Immature natural killer cell (primary cell): ENCODE measurements around the gene CD200R1L. TPM values are rescaled to one million over a fixed set of nuclear protein-coding genes. Genes with fewer than 3 reads are reported as not detected.

ENCODE experiments used
- DNase-seq, 3 donors: peaks; one replicate each; pipeline ENCODE4 v3.0.0; 2022; ENCODE audit warnings: mixed read lengths in 1 of 3
- H3K27ac Mint-ChIP-seq, 6 donors: one replicate each; pipeline ENCODE4 v1.8.0; 2020; ENCODE audit warnings: mixed read lengths in 6 of 6, mild to moderate bottlenecking in 5 of 6, inconsistent platforms in 4 of 6, moderate library complexity in 3 of 6
- H3K27me3 Mint-ChIP-seq, 3 donors: one replicate each; pipeline ENCODE4 v1.8.0; 2020 to 2021; ENCODE audit warnings: low read depth in 3 of 3, mild to moderate bottlenecking in 3 of 3, mixed read lengths in 3 of 3, moderate library complexity in 3 of 3, inconsistent platforms in 1 of 3
- H3K36me3 Mint-ChIP-seq, 3 donors: one replicate each; pipeline ENCODE4 v1.8.0; 2020; ENCODE audit warnings: mixed read lengths in 3 of 3, inconsistent platforms in 2 of 3, mild to moderate bottlenecking in 2 of 3
- H3K4me1 Mint-ChIP-seq, 2 donors: one replicate each; pipeline ENCODE4 v1.8.0; 2020; ENCODE audit warnings: inconsistent platforms in 2 of 2, mild to moderate bottlenecking in 2 of 2, mixed read lengths in 2 of 2, moderate library complexity in 1 of 2
- H3K4me3 Mint-ChIP-seq, 5 donors: one replicate each; pipeline ENCODE4 v1.8.0; 2020; ENCODE audit warnings: mild to moderate bottlenecking in 5 of 5, mixed read lengths in 5 of 5, inconsistent platforms in 3 of 5, moderate library complexity in 3 of 5
- H3K9me3 Mint-ChIP-seq, 6 donors: one replicate each; pipeline ENCODE4 v1.8.0; 2020; ENCODE audit warnings: mild to moderate bottlenecking in 6 of 6, mixed read lengths in 6 of 6, inconsistent platforms in 4 of 6, moderate library complexity in 3 of 6
- polyA plus RNA-seq, 3 donors: library from polyadenylated mRNA; unstranded; fragments of 300-500 nt; fragmentation: Illumina TruSeq; gene quantifications; one replicate each; pipeline ENCODE4 v1.2.3, GENCODE V29; 2021

The CD200R1L gene
- polyA plus RNA-seq, 3 donors from 2014 or later: not detected

DNA sequence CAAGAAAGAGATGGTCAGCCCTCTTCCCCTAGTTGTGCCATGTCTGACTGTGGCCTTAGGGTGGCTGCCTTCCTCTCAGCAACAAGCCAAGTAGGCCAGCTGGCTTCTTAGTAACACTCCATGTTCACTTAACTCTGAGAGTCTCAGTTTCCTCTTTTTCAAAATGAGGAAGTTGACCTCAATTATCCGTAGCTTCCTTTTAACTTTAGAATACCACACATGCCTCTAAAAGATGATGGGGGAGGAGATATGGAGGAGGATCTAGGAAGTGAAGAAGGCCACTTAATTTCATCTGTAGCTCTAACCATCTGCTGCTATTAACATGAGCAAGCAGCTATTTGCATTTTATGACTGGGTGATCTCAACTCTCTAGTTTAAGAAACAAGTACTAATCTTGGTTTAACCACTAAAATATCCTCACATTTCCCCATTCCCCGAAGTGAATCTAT lies 32.9 kb downstream of the CD200R1L start:
- peaks cover 0 to 1% (median 0%) of the 10 kb centered on the region in 3 donors for H3K27me3 Mint-ChIP-seq
- no peak for DNase-seq
- H3K27ac Mint-ChIP-seq: no peak overlapping the region
- peaks cover 7 to 21% of the 10 kb centered on the region in 2 donors for H3K4me1 Mint-ChIP-seq
- no peak overlapping the region for H3K4me3 Mint-ChIP-seq
- H3K36me3 Mint-ChIP-seq: no peaks in the 10 kb centered on the region
- peaks cover 0 to 2% (median 0%) of the 10 kb centered on the region in 6 donors for H3K9me3 Mint-ChIP-seq

DNA sequence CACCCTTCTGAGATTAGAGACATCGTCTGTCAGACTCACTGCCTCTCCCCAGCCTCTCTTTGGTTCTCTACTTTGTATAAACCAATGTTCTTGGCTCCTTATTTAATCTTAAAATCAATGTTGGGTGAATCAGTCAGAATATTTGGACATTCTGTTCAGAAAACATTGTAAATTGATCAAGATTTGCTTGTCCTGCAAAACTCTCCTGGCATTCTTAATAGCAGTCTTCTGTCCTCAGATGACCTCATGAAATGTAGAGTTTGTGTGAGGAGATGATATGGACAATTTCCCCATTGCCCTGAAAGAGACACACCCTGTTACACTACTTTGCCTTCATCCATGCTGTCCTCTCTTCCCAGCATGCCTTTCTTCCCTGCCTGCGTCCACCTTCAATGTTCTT lies 33.6 kb downstream of the CD200R1L start:
- no peaks in the 10 kb centered on the region for H3K36me3 Mint-ChIP-seq
- peaks cover 0 to 1% (median 0%) of the 10 kb centered on the region in 3 donors for H3K27me3 Mint-ChIP-seq
- no peak overlapping the region for H3K4me3 Mint-ChIP-seq
- DNase-seq: no peak
- H3K9me3 Mint-ChIP-seq: peaks cover 0 to 2% (median 0%) of the 10 kb centered on the region in 6 donors
- H3K4me1 Mint-ChIP-seq: peaks cover 7 to 21% of the 10 kb centered on the region in 2 donors
- H3K27ac Mint-ChIP-seq: no peak overlapping the region

DNA sequence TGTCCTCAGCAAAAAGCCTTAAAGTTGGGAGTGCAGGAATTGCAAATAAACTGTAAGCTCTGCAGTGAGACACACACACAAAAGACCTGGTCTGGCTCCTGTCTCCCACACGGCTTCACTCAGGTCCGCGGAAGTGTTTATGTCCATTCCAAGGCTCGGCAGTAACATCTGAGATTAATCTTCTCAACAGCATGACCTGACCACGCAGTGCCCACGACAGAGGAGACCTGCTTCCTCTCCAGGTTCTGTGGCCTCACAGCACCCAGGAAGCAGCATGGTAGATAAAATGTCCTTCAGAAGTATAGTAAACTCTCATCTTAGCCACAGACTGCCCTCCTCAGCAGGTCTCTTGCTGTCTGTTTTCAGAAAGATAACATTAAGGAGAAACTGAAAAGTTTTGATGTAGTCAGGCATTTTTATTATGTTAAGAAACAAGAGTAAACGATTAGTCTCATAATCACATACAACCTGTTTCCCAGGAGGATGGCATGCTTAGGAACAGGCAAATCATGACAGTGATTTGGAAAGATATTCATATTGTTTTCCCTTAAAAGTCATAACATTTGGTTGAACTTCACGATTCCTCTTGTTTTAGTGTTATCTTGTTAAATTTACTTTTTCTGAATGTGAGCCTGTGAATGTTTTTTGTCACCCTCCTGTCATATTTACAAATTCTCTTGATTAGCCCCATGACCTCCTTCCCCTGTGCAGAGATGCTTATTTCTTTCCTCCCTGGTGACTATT lies 34.6 kb downstream of the CD200R1L start:
- peak overlapping the region in 2 of 6 donors; percentile 22 to 23 for H3K27ac Mint-ChIP-seq
- H3K4me1 Mint-ChIP-seq: peaks cover 7 to 27% of the 10 kb centered on the region in 2 donors
- no peaks in the 10 kb centered on the region for H3K36me3 Mint-ChIP-seq
- peaks cover 0 to 1% (median 0%) of the 10 kb centered on the region in 3 donors for H3K27me3 Mint-ChIP-seq
- H3K4me3 Mint-ChIP-seq: no peak overlapping the region
- H3K9me3 Mint-ChIP-seq: peaks cover 0 to 2% (median 0%) of the 10 kb centered on the region in 6 donors
- DNase-seq: peak in 1 of 3 donors; percentile 12

- no peak for DNase-seq
- Mint-ChIP-seq H3K27ac (no peak overlapping the region), H3K36me3 (no peaks in the 10 kb centered on the region), H3K9me3 (peaks cover 0 to 2% (median 0%) of the 10 kb centered on the region in 6 donors), H3K4me1 (peaks cover 7 to 27% of the 10 kb centered on the region in 2 donors), H3K27me3 (peaks cover 0 to 1% (median 0%) of the 10 kb centered on the region in 3 donors), H3K4me3 (no peak overlapping the region)
Measured at GRCh38 chr3:112811131-112811884, 35.4 kb downstream of the CD200R1L start.

DNA sequence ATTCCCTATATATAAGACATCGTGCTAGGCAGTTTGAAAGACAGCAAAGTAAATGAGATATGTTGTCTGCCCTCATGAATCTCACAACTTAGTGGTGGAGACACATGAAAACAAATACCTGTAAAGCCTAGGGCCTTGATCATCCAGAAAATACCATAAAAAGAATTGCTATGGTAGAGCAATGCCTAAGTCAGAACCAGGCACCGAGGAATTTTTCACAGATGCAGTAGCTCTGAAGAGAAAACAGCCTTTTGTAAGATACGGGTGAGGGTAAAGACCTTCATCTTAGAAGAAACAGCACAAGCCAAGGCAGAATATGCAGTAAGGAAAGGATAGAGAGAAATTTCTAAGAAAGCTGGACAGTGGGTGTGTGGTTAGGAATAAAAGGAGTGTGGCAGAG lies 36.1 kb downstream of the CD200R1L start:
- DNase-seq: no peak
- Mint-ChIP-seq H3K36me3 (no peaks in the 10 kb centered on the region), H3K4me1 (peaks cover 7 to 27% of the 10 kb centered on the region in 2 donors), H3K4me3 (no peak overlapping the region), H3K27me3 (peaks cover 0 to 1% (median 0%) of the 10 kb centered on the region in 3 donors), H3K27ac (no peak overlapping the region), H3K9me3 (peaks cover 0 to 2% (median 0%) of the 10 kb centered on the region in 6 donors)

DNA sequence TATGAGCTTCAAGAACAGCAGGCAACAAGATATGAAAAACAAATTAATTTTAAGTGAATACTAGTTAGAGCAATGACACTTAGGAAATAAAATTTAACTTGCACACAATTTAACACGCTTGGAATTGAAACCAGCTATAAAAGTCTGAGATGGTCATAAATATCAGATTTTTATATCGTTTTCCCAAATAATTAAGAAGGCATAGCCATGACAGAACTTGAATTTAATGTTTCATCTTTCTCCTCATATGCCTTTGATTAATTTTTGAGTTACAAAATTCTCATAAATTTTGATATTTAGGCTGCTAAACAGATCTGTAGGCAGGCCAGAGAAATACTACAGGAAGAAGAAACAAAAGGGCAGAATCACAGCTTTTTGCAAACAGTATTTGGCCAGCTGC lies 38.5 kb downstream of the CD200R1L start:
- no peak overlapping the region for H3K27ac Mint-ChIP-seq
- no peaks in the 10 kb centered on the region for H3K36me3 Mint-ChIP-seq
- H3K4me3 Mint-ChIP-seq: no peak overlapping the region
- peaks cover 0 to 4% (median 0%) of the 10 kb centered on the region in 3 donors for H3K27me3 Mint-ChIP-seq
- peaks cover 7 to 21% of the 10 kb centered on the region in 2 donors for H3K4me1 Mint-ChIP-seq
- H3K9me3 Mint-ChIP-seq: peaks cover 0 to 2% (median 0%) of the 10 kb centered on the region in 6 donors
- DNase-seq: no peak

- Mint-ChIP-seq H3K27ac (no peak overlapping the region), H3K9me3 (peaks cover 0 to 2% (median 0%) of the 10 kb centered on the region in 6 donors), H3K27me3 (peaks cover 0 to 4% (median 0%) of the 10 kb centered on the region in 3 donors), H3K4me3 (no peak overlapping the region), H3K4me1 (peaks cover 7 to 25% of the 10 kb centered on the region in 2 donors), H3K36me3 (no peaks in the 10 kb centered on the region)
- no peak for DNase-seq
Measured at GRCh38 chr3:112807685-112808084, 39.0 kb downstream of the CD200R1L start.

GRCh38 chr3:112806903-112807302 lies 39.8 kb downstream of the CD200R1L start:
- Mint-ChIP-seq H3K9me3 (peaks cover 0 to 2% (median 0%) of the 10 kb centered on the region in 6 donors), H3K36me3 (no peaks in the 10 kb centered on the region), H3K4me1 (peaks cover 7 to 25% of the 10 kb centered on the region in 2 donors), H3K27me3 (peaks cover 0 to 4% (median 0%) of the 10 kb centered on the region in 3 donors), H3K4me3 (no peak overlapping the region), H3K27ac (no peak overlapping the region)
- no peak for DNase-seq

DNA sequence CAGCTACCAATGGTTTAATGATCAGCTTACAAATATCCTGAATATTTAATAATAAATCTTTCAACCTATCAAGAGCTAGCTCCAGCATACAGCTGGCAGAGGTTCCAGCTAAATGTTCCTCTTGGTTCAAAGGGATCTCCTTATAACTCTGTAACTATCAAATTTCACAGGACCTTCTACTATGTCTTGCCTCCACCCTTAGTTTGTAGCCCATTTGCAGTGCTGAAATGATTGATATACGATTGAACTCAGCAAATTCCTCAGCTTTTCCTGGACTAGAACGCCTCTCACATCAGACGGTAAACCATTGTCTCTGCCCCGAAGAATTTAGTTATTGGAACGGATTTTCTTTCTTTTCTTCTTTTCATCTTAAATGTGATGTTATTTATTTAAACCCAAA lies 41.5 kb downstream of the CD200R1L start:
- Mint-ChIP-seq H3K36me3 (no peaks in the 10 kb centered on the region), H3K27me3 (peaks cover 0 to 4% (median 0%) of the 10 kb centered on the region in 3 donors), H3K27ac (no peak overlapping the region), H3K9me3 (no peaks in the 10 kb centered on the region), H3K4me3 (no peak overlapping the region), H3K4me1 (peaks cover 7 to 27% of the 10 kb centered on the region in 2 donors)
- no peak for DNase-seq

- Mint-ChIP-seq H3K27me3 (peaks cover 0 to 2% (median 0%) of the 10 kb centered on the region in 3 donors), H3K4me3 (no peak overlapping the region), H3K9me3 (no peaks in the 10 kb centered on the region), H3K36me3 (no peaks in the 10 kb centered on the region), H3K27ac (no peak overlapping the region), H3K4me1 (peaks cover 7 to 27% of the 10 kb centered on the region in 2 donors)
- no peak for DNase-seq
Measured at GRCh38 chr3:112804021-112804420, 42.6 kb downstream of the CD200R1L start.

DNA sequence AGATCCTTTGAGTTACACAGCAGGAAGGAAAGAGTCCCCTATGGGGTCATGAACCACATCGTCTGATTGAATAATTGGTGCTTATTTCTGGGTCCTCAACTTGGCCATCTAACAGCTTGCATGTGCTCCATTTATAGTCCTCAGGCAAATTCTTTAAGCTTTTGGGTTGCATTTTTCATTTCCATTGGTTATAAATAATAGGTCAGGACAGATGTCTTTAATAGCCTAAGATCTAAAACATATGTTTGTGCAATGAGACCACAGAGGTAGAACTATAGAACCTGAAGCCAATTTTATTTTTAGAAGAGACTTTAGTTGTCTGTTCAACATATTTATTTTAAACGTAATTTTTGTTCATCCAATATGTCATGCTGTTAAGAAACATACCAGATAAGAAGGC lies 43.2 kb downstream of the CD200R1L start:
- no peak overlapping the region for H3K4me3 Mint-ChIP-seq

DNA sequence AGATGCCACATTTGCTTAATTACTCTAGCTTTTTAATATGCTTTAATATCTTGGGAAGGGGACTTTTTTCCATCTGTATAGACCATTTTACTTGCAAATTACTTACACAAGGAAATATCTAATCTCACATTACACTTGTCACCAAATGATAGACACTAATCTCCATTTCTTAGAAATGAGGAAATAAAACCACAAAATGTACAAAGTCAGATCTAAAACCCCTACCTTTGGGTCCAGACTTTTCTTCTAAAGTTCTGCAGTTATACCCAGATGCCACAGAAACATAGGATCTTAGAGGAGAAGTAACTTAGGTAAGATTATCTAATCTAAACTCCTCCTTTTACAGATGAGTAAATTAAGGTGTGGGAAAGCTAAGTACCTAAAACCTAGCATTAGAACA lies 44.3 kb downstream of the CD200R1L start:
- no peak overlapping the region for H3K27ac Mint-ChIP-seq

More for the DNA sequence above, 43.2 kb downstream of the CD200R1L start:
- DNase-seq: no peak
- H3K36me3 Mint-ChIP-seq: no peaks in the 10 kb centered on the region
- peaks cover 0 to 2% (median 0%) of the 10 kb centered on the region in 3 donors for H3K27me3 Mint-ChIP-seq
- no peak overlapping the region for H3K27ac Mint-ChIP-seq
- peaks cover 7 to 27% of the 10 kb centered on the region in 2 donors for H3K4me1 Mint-ChIP-seq
- H3K9me3 Mint-ChIP-seq: no peaks in the 10 kb centered on the region

DNA sequence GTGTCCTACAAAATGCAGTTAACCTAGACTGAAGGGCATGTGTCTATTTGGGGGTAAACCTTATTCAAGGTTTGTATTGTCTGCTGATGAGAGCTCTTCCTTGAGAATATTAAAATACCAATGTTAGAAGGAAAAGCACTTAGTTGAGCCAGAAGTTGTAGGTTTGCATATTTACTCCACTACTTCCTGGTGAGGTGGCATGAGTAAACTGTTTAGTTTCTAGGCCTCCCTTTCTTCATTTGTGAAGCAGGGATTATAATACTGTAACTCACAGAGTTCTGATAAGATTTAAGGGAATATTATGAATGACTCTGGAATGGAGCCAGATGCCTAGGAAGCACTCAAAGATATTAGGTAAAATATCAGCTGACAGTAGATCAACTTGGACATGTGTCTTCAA lies 46.7 kb downstream of the CD200R1L start:
- Mint-ChIP-seq H3K27ac (no peak overlapping the region), H3K27me3 (no peaks in the 10 kb centered on the region), H3K36me3 (no peaks in the 10 kb centered on the region), H3K9me3 (no peaks in the 10 kb centered on the region), H3K4me3 (no peak overlapping the region), H3K4me1 (peaks cover 7 to 22% of the 10 kb centered on the region in 2 donors)
- no peak for DNase-seq

More for the DNA sequence above, 44.3 kb downstream of the CD200R1L start:
- H3K36me3 Mint-ChIP-seq: no peaks in the 10 kb centered on the region
- DNase-seq: no peak
- H3K27me3 Mint-ChIP-seq: peaks cover 0 to 2% (median 0%) of the 10 kb centered on the region in 3 donors
- no peak overlapping the region for H3K4me3 Mint-ChIP-seq
- peaks cover 7 to 22% of the 10 kb centered on the region in 2 donors for H3K4me1 Mint-ChIP-seq
- H3K9me3 Mint-ChIP-seq: no peaks in the 10 kb centered on the region
